Measurements from ENCODE around the gene C2orf72.

Gene C2orf72

DNA sequence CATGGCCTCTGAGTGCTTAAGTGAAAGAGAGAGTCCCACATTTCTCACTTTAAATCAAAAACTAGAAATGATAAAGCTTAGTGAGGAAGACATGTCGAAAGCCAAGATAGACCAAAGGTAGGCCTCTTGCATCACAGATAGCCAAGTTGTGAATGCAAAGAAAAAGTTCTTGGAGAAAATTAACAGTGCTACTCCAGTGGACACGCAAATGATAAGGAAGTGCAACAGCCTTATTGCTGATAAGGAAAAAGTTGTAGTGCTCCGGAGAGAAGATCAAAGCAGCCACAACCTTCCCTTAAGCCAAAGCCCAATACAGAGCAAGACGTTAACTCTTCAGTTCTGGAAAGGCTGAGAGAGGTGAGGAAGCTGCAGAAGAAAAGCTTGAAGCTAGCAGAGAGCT is 51.4 kb downstream of the C2orf72 start:
- Mint-ChIP-seq H3K27me3 (no peaks in the 10 kb centered on the region), H3K4me3 (no peak overlapping the region), H3K9me3 (no peaks in the 10 kb centered on the region), H3K4me1 (ENCODE audit: low read depth in 2 of 2) (peaks cover 0 to 7% of the 10 kb centered on the region in 2 donors), H3K36me3 (ENCODE audit: insufficient read depth) (peaks cover 38% of the 10 kb centered on the region), H3K27ac (no peak overlapping the region)
- ATAC-seq (replicated peaks), result no peak
- DNase-seq, result no peak

DNA sequence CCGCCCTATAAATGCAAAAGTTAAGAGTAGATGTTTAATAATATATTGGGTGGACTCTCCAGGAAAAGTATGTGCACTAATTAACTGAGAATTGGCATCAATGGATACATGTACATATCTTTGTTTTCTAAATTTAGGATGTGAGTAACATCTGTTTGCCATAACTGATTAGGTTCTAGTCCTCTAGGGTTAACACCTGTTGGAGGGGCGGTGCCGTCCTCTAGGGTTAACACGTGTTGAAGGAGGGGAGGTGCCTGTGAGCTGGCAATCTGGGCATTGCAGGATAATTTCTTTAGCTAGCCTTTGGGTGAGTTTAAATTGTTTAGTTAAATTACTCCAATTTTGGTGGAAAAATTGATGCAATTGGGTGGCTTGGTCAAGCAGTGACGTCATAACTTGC is 56.6 kb downstream of the C2orf72 start:
- Mint-ChIP-seq H3K36me3 (ENCODE audit: insufficient read depth) (peaks cover 5% of the 10 kb centered on the region), H3K4me1 (ENCODE audit: low read depth in 2 of 2) (peaks cover 0 to 11% of the 10 kb centered on the region in 2 donors), H3K9me3 (peaks cover 2 to 4% of the 10 kb centered on the region in 2 donors), H3K27me3 (no peaks in the 10 kb centered on the region), H3K4me3 (no peak overlapping the region), H3K27ac (no peak overlapping the region)
- ATAC-seq (replicated peaks) (no peak), DNase-seq (no peak)

DNA sequence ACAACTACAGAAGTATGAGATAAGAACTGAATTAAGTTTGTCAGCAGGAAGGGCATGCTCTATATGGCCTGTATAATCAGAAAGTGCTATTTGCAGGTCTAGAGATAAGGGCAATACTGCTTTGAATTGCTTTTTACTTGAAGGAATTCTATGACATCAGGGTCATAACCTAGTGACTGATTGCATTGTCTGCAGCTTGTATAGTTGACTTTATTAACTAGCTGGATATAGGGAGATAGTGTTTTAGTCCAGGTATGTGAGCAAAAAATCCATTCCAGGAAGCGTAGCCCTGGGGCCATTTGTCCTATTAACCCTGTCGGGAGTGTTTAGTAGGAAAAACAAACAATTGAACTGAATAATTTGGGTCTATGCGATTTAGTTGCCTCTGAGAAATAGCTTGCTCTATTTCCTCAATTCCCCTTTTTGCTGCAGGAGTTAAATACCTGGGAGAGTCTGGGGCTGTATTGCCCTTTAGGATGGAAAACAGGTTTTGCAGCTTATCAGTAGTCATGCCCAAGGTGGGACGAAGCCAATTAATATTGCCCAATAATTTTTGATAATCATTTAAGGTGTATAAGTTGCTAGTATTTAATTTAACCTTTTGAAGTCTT is 57.5 kb downstream of the C2orf72 start:
- peaks cover 8% of the 10 kb centered on the region for H3K36me3 Mint-ChIP-seq (ENCODE audit: insufficient read depth)
- H3K9me3 Mint-ChIP-seq, result peaks cover 2 to 7% of the 10 kb centered on the region in 2 donors
- H3K27ac Mint-ChIP-seq, result no peak overlapping the region
- DNase-seq (no peak), ATAC-seq (replicated peaks) (no peak)
- H3K27me3 Mint-ChIP-seq, result no peaks in the 10 kb centered on the region
- H3K4me1 Mint-ChIP-seq (ENCODE audit: low read depth in 2 of 2), result peaks cover 0 to 11% of the 10 kb centered on the region in 2 donors
- no peak overlapping the region for H3K4me3 Mint-ChIP-seq
